ENCODE data around the gene ERG28.
"Not testable (repeated sequence)": the region's sequence is repeated elsewhere in the genome, so short reads cannot be mapped to it uniquely, and the experiment has no call there.

ERG28 gene

GRCh38 chr14:75660630-75661498, at the start of gene ERG28, which contains the start of gene TTLL5:
Gene ERG28 (minus strand): TSS chr14:75660876. CDS start chr14:75657502, 3,374 bp downstream.
Gene TTLL5 (plus strand): TSS chr14:75661246. CDS start chr14:75663150, 1,904 bp downstream.
- DNase-seq (ENCODE audit: low read depth): peak; percentile 97

GRCh38 chr14:75709207-75709812, 48.6 kb upstream of the ERG28 start:
- DNase-seq (ENCODE audit: low read depth): peak; percentile 13

GRCh38 chr14:75705014-75705413, 44.3 kb upstream of the ERG28 start:
- no peak for DNase-seq (ENCODE audit: low read depth)

GRCh38 chr14:75703467-75703866, 42.8 kb upstream of the ERG28 start:
- no peak for DNase-seq (ENCODE audit: low read depth)

GRCh38 chr14:75702616-75703261, 42.1 kb upstream of the ERG28 start:
- no peak for DNase-seq (ENCODE audit: low read depth)

- no peak for DNase-seq (ENCODE audit: low read depth)
Observed at GRCh38 chr14:75702122-75702521, 41.4 kb upstream of the ERG28 start.

GRCh38 chr14:75700295-75700694, 39.6 kb upstream of the ERG28 start:
- no peak for DNase-seq (ENCODE audit: low read depth)

- DNase-seq (ENCODE audit: low read depth): no peak
Observed at GRCh38 chr14:75699331-75699730, 38.7 kb upstream of the ERG28 start.

GRCh38 chr14:75697918-75698317, 37.2 kb upstream of the ERG28 start:
- DNase-seq (ENCODE audit: low read depth): no peak

GRCh38 chr14:75697386-75697785, 36.7 kb upstream of the ERG28 start:
- DNase-seq (ENCODE audit: low read depth): no peak

GRCh38 chr14:75695025-75695424, 34.3 kb upstream of the ERG28 start:
- not testable (repeated sequence) for DNase-seq (ENCODE audit: low read depth)

GRCh38 chr14:75690010-75690409, 29.3 kb upstream of the ERG28 start:
- DNase-seq (ENCODE audit: low read depth): no peak

GRCh38 chr14:75689012-75689411, 28.3 kb upstream of the ERG28 start:
- DNase-seq (ENCODE audit: low read depth): no peak

- no peak for DNase-seq (ENCODE audit: low read depth)
Observed at GRCh38 chr14:75685910-75686309, 25.2 kb upstream of the ERG28 start.

GRCh38 chr14:75675265-75675960, 14.7 kb upstream of the ERG28 start:
- DNase-seq (ENCODE audit: low read depth): no peak

GRCh38 chr14:75673345-75674035, 12.8 kb upstream of the ERG28 start:
- DNase-seq (ENCODE audit: low read depth): no peak

GRCh38 chr14:75672605-75673192, 12.0 kb upstream of the ERG28 start:
- DNase-seq (ENCODE audit: low read depth): no peak

GRCh38 chr14:75667099-75667765, 6.6 kb upstream of the ERG28 start:
- DNase-seq (ENCODE audit: low read depth): no peak

GRCh38 chr14:75662966-75663365, 2.3 kb upstream of the ERG28 start:
- DNase-seq (ENCODE audit: low read depth): no peak

- no peak for DNase-seq (ENCODE audit: low read depth)
Observed at GRCh38 chr14:75661499-75661814, 781 bp upstream of the ERG28 start.

- no peak for DNase-seq (ENCODE audit: low read depth)
Observed at GRCh38 chr14:75660238-75660629, 442 bp downstream of the ERG28 start.
